ENCODE measurements around the gene CD4.
"Not testable (repeated sequence)": the region's sequence is repeated elsewhere in the genome, so short reads cannot be mapped to it uniquely, and the experiment has no call there.

The CD4 gene

DNA sequence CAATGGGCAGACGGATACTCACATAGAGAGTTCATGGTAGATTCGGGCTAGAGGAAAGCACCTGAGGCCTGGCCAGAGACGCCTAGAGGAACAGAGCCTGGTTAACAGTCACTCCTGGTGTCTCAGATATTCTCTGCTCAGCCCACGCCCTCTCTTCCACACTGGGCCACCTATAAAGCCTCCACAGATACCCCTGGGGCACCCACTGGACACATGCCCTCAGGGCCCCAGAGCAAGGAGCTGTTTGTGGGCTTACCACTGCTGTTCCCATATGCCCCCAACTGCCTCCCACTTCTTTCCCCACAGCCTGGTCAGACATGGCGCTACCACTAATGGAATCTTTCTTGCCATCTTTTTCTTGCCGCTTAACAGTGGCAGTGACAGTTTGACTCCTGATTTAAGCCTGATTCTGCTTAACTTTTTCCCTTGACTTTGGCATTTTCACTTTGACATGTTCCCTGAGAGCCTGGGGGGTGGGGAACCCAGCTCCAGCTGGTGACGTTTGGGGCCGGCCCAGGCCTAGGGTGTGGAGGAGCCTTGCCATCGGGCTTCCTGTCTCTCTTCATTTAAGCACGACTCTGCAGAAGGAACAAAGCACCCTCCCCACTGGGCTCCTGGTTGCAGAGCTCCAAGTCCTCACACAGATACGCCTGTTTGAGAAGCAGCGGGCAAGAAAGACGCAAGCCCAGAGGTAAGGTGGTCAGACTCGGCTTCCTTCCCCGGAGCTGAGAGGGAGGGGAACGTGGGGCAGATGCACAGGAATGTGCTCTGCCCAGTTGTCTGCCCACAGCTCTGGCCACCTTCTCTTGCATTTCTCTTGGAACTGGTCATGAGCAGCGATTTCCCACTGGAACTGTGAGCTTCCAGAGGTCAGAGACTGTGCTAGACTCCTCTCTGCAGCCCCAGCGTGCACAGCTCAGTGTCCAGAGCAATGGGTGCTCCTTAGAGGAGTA is at the start of gene CD4:
CD4 (plus strand) TSS at position 557 of the 953 bp plus-strand sequence. CDS start 10,611 bp downstream, outside the sequence.
- DNase-seq (ENCODE audit: low read depth in 1 of 2, low spot score in 1 of 2) = peak; percentile 46 to 54

DNA sequence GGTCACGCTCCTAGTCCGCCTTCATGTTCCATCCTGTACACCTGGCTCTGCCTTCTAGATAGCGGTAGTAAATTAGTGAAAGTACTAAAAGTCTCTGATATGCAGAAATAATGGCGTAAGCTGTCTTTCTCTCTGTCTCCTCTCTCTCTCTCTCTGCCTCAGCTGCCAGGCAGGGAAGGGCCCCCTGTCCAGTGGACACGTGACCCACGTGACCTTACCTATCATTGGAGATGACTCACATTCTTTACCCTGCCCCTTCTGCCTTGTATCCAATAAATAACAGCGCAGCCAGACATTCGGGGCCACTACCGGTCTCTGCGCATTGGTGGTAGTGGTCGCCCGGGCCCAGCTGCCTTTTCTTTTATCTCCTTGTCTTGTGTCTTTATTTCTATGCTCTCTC is 47.2 kb upstream of the CD4 start:
- DNase-seq (ENCODE audit: low read depth in 1 of 2, low spot score in 1 of 2) = not testable (repeated sequence)

DNA sequence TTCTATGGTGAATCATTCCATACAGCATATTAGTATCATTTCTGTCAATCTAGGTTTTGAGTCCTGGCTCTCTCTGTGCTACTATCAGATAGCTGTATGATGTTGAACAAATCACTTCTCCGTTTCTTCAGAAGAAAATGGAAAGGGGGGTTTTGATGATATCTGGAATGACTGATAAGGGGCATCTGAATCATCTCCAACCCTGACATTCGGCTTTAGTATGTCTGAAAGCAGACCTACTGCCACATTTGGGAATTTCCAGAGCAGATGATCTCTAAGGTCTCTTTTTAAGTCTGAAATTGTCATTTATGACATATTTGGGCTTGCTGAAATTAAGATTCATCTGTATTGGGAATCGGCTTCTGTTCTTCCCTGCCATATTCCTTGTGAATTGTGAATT is 46.5 kb upstream of the CD4 start:
- no peak for DNase-seq (ENCODE audit: low read depth in 1 of 2, low spot score in 1 of 2)

DNA sequence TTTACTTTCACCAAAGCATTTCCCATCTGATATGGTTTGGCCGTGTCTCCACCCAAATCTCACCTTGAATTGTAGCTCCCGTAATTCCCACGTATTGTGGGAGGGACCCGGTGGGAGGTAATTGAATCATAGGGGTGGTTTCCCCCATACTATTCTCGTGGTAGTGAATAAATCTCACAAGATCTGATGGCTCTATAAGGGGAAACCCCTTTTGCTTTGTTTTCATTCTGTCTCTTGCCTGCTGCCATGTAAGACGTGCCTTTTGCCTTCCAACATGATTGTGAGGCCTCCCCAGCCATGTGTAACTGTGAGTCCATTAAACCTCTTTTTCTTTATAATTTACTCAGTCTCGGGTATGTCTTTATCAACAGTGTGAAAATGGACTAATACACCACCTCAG is 46.0 kb upstream of the CD4 start:
- not testable (repeated sequence) for DNase-seq (ENCODE audit: low read depth in 1 of 2, low spot score in 1 of 2)

DNA sequence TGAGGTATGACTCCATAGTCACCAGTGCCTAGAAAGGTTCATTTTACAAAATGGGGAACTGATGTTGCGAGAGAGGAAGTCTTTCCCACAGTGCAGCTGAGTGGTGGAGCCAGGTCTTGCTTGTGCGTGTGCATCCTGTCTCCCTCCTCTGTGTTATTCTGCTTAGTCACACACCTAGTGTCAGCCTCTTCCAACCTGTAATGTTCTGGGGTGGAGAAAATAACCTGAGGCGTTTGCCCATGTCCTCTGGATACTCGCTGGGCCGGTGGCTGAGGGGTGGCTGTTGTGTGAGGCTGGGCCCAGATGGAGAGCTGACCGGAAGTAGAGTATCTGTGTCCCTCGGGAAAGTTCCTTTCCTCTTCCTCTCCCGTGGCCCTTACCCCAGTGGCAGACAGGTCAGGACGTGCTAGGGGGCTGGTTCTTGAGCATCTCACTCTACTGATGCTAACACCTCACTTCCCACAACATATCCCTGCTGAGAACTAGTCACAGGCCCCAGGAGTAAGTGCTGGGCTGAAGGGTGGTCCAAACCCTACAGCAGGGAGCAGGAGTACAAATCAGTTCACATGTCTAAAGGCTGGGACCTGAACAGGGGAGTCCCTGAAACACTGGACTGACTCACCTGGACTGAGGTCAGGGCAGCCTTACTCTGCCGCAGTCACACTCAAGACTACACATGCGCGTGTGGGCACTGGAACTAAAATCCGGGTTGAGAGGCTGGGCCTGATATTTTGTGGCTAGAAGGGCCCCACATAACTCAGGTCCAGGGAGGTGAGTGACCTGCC is 43.4 kb upstream of the CD4 start:
- DNase-seq (ENCODE audit: low read depth in 1 of 2, low spot score in 1 of 2) = no peak

DNA sequence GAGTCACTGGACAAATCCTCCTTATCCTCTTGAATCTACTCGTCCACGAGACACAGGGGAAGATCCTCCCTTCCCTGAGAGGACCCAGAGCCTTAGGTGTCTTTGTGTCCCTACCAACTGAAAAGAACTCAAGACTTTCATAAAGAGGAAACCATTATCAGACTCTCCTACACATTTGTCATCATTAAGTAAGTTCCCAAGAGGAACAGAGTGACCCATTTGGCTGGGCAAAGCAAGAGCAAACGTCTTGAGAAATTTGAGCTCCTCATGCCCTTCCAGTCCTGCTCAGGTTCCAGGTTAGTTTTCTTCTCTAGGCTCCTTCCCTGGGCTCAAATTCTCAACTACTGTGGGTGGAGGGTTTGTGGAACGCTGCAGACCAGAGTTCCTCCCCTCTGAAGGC is 42.1 kb upstream of the CD4 start:
- DNase-seq (ENCODE audit: low read depth in 1 of 2, low spot score in 1 of 2) = no peak

DNA sequence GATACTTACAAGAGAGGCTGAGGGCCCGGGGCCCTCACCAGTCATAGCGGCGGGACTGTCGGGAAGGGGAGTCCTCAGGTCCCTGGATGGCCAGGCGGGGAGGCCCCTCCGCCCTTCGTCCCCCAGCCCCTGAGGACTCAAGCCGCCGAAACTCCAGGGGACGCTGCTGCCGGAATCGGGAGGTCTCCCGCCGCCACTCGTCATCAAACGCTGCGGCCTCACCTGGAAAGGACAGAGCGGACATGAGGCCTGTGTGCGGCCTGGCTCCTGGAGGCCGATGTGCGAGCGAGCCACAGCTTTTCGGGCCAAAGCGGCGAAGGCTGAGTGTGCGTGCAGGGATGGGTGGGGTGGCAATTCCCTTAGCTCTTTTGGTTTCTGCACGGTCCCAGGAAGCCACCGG is 40.6 kb upstream of the CD4 start:
- no peak for DNase-seq (ENCODE audit: low read depth in 1 of 2, low spot score in 1 of 2)

DNA sequence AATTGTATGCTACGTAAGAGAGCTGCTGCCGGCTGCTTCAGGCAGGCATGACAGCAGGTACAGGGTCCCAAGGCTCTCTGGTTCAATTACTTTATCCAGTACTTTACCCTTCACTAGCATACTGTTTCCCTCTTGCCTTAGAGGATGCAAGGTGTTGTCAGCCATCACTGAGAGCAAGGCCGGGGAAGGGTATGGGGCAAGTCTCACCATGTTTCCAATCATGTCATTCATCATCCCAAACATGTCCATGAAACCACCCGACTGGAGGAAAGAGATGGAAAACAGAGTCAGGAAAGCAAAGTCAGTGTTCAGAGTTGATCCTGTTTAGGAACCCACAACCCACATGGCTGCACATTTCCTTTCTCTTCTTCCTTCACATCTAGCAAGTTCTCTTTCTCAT is 38.8 kb upstream of the CD4 start:
- no peak for DNase-seq (ENCODE audit: low read depth in 1 of 2, low spot score in 1 of 2)

DNA sequence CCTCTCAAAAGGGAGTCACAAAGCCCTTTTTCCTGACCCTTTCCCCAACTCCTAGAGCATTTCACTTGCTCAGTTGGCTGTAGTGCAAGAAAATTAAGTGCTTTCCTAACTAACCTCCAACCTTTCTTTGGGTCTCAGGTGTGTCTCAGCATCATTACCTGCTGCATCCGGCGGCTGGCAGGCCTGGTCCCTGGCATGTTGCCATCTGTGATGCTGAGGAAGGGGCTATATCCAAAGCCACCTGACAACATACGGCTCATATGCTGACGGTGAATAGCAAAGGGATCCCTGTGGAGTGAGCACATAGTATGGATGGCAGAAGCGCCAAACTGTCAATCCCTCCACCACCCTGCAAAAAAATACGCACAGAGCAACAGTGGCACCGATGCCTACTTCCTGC is 37.6 kb upstream of the CD4 start:
- DNase-seq (ENCODE audit: low read depth in 1 of 2, low spot score in 1 of 2) = no peak

DNA sequence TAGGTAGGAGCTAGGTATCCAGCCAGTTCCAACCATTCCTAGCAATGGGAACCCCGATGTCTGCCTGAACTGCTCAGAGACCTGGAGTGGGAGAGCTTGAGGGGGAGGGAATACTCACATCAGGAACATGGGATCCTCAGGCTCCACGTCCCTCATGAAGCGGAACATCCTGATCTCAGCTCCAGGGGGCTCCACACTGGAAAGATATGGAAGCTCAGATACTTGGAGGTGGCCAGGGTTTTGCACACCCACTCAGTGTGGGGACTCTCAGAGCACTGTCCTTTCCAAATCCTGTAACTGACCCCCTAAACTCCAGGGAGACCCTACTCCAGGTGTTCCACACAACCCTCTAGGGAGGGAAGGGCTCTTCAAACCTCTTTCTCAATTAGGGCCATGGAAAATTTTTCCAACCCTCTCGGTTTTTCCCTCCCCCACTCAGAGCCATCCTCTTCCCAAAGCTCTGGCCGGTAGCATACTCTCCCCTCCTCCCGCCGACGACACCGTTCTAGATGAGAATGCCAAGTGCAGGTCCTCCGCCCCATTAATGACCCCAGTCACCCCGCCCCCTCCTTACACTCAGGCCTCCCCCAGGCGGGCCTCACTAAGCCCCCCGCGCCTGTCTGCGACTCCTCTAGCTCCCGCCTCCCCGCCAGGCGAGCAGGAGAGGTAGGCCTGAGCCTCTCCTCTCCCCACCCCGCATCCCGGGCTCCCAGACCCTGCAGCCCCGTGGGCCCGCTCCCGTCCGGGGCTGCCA is 37.0 kb upstream of the CD4 start:
- DNase-seq (ENCODE audit: low read depth in 1 of 2, low spot score in 1 of 2) = no peak

DNA sequence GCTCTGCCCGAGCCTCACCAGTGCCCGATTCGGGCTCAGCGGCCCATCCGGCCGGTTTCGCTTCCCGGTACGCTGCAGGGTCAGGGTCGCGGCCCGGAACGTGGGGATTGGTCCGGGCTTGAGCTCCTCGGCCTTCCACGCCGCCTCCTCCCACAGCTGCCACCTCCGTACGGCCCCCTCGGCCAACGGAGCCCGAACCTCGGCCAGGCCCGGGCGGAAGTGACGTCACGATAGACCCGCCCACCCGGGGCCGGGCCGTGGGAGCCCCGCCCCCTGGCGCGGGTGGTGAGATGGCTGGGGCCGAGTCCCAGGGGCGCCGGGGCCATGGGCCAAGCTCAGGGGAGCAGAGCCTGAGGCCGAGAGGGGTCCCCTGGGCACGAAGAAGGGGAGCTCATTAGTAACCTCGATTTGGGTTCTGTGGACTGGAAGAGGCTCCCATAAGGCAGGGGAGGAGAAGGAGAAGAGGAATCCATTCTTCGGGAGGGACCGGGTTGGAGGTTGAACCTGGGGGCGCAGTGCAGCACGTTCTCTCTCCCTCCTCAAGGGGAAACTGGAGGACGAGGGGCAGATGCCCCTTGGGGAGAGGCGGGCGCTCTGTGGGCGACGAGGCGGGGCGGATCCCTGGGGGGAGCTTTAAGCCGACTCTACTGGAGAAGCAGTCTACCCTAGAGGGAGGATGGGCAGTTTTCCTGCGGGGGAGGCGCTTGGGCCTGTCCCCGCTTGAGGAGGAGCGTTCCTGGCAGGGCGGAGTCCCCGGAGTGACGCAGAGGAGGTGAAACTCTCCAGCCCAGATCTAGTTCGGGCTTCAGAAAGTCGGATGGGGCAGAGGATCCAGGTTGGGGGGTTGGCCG is 36.2 kb upstream of the CD4 start, which contains the start of gene MLF2:
MLF2 (minus strand) TSS at position 221 of the 851 bp plus-strand sequence. CDS start 807 bp downstream, outside the sequence.
- DNase-seq (ENCODE audit: low read depth in 1 of 2, low spot score in 1 of 2) = peak; percentile 94 to 96

DNA sequence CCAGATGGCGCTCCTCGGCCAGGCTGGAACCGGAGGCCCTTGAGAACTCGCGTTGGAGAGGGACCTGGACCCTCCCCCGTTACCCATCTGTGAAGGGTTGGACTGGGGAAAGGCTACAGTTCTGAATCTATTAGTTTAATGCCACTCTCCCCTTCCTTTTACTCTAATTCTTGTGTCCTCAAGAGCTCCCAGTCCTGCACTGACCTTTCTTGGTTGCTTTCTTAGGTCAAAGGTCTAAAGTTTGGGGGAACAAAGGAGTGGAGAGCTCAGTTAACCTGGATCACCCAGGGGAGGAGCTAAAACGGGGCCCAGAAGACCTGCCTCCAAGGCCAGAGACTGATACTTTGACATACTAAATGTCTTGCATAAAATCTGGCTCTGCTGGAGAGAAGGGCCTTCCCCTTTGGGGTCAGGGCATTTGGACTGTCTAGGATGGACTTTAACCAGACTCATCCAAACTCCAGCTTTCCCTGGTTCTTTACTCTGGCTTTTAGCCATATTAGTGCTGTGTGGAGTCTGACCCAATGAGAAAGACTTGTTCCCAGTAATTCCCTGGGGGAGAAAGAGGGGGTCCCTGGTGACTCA is 35.5 kb upstream of the CD4 start:
- DNase-seq (ENCODE audit: low read depth in 1 of 2, low spot score in 1 of 2) = no peak

DNA sequence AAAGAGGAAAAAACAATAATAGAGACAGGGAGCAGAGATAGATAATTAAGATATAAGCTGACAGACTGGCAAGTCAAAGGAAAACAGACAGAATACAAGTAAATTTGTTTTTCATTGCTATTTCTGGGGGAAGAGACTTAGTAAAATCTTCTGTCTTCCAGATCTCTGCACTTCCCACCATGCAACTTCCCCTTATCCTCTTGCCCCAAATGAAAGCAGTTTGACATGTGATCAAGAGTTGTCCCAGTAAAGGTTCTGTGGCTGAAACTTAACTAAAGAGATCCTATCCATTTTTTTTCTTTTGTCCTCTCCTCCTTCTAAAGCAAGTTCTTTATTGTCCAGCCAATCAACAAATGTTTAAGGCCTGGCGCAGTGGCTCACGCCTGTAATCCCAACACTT is 34.9 kb upstream of the CD4 start:
- DNase-seq (ENCODE audit: low read depth in 1 of 2, low spot score in 1 of 2) = no peak

DNA sequence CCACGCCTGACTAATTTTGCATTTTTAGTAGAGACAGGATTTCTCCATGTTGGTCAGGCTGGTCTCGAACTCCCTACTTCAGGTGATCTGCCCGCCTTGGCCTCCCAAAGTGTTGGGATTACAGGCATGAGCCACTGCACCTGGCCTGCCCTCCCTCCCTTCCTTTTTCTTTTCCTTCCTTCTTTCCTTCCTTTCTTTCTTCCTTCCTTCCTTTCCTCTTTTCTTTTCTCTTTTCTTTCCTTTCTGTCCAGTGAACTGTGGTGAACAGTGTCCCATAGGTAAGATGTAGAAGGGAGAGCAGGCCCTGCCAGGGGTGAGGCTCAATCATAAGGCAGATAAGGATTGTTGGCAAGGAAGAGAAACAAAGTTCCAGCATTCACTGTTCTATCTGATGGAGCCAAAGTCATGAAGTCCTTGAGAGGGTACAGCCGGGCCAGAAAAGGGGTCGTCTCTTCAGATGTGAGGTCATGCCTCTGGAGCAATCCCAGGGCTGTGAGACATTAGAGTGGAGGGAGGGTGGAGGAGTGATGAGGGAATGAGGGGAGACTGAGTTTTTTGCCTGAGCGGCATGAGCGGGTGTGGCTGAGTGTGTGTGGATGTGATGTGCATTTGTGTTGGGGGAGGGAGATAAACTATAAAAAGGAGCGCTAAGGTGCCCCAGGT is 32.2 kb upstream of the CD4 start:
- no peak for DNase-seq (ENCODE audit: low read depth in 1 of 2, low spot score in 1 of 2)

DNA sequence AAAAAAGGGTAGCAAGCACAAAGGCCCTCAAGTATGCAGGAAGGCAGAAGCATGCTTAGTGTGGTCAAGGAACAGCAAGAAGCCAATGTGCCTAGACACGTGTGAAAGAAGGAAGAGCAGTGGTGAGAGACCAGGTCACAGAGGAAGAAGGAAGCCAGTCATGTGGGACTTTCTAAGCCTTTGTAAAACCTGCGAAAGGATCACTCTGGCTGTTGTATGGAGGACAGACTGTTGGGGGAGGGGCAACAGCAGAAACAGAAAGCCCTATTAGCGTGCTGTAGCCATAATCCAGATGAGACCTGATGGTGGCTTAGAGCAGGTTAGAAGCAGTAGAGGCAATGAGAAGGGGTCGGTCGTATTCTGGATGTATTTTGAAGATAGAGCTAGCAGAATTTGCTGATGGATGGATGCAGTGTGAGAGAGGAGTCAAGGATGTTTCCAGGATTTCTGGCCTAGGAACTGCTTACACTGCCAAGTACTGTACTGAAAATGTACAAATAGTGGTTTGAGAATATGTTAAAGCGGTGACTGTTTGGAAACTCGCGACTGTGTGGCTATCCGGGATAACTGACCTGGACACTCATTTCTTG is 30.7 kb upstream of the CD4 start:
- no peak for DNase-seq (ENCODE audit: low read depth in 1 of 2, low spot score in 1 of 2)

DNA sequence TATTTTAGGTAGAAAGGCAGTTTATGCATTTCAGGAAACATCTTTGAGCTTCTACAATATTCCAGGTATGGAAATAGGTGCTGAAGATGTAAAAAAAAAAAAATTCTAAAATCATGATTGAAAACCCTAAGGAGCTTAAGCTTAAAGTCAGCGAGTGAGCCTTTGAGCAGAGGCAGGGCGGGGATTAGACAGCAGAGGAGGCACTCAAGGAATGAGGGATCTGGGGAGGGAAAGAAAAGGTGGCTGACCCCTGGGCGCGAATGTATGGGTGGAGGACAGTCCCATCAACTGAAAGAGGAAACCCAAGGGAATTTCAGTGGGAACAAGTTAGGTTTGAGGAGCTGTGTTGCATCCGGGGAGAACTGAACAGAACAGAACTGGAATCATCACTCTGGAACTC is 29.6 kb upstream of the CD4 start:
- no peak for DNase-seq (ENCODE audit: low read depth in 1 of 2, low spot score in 1 of 2)

DNA sequence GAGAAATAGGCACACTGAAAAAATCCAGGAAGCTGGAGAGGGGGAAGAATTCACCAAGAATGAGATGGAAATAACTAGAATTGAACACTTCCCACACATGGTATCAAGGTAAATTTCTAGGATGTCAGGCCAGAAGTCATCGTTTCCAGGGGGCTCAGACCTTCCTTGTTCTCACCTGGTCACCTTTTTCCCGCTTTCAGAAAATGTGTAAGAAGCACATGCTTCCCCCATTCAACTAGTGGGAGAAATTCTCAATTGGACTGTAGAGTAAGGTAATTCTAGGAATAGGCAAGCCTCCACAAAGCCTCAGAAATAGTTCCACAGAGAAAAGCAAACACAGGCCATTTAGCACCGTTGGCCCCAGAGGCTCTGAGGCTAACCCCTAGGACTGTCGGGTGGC is 25.9 kb upstream of the CD4 start:
- no peak for DNase-seq (ENCODE audit: low read depth in 1 of 2, low spot score in 1 of 2)

DNA sequence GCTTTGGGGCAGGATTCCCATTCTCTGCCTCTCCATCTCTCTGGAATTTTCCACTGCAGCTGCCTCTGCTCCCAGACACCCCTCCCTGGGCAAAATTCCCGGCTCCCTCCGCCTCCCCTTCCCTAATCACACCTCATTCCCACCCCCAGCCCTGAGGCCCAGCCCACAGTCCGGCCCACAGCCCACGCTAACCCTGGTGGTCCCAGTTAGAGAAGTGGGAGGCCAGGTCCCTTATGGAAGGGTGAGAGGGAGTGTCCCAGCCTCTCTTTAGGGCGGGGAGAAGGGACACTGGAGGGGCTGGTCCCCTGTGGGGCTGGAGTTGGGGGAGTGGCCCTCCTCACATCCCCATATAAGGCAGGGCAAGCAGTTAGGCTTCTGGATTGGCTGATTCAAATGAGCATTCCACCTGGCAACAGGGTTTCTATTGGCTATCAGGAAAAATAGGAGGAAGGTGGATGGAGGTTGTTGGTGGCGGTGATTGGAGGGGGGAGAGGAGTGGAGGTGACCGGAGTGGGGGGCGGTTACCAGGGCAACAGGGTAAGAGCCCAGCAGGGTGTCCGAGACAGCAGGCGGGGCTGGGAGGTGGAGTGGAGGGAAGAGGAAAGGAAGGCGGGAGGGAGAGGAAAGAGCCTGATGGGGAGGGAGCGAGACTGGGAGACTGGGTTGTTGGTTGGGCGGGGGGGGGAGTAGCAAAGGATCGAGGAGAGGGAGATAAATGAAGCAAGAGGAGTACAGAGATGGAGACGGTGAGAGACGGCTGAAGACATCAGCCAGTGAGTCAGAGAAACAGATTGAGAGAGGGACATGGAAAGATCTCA is 25.1 kb upstream of the CD4 start:
- DNase-seq (ENCODE audit: low read depth in 1 of 2, low spot score in 1 of 2) = no peak
